Fibroblast of gingiva (primary cell): ENCODE measurements around the gene TSGA10IP.

Source experiments
- DNase-seq: peaks from one replicate; pipeline ENCODE4 v3.0.0-alpha.2; 2011; ENCODE audit warnings: low read depth

TSGA10IP gene

GRCh38 chr11:65918211-65919140 lies 26.8 kb upstream of the TSGA10IP start, which contains the start of gene C11orf68:
Gene C11orf68, minus strand, starts transcription at chr11:65919062. Its CDS starts 31 bp downstream, at chr11:65919031.
- no peak for DNase-seq

- peak; percentile 99 for DNase-seq
Observed at GRCh38 chr11:65919141-65919572, 26.1 kb upstream of the TSGA10IP start, which contains the start of gene DRAP1. Gene DRAP1, plus strand, starts transcription at chr11:65919426. Its CDS starts 76 bp downstream, at chr11:65919502.

- DNase-seq, result no peak
Observed at GRCh38 chr11:65919573-65920371, 25.5 kb upstream of the TSGA10IP start.

GRCh38 chr11:65920372-65920802 lies 24.9 kb upstream of the TSGA10IP start:
- DNase-seq, result no peak

- DNase-seq, result no peak
Observed at GRCh38 chr11:65921033-65921555, 24.2 kb upstream of the TSGA10IP start.

GRCh38 chr11:65921876-65922275 lies 23.4 kb upstream of the TSGA10IP start:
- DNase-seq, result no peak

- DNase-seq, result no peak
Observed at GRCh38 chr11:65922565-65922964, 22.7 kb upstream of the TSGA10IP start.

- no peak for DNase-seq
Observed at GRCh38 chr11:65925397-65925796, 19.9 kb upstream of the TSGA10IP start.

GRCh38 chr11:65927904-65928397 lies 17.3 kb upstream of the TSGA10IP start:
- DNase-seq, result no peak

GRCh38 chr11:65928667-65929066 lies 16.6 kb upstream of the TSGA10IP start:
- DNase-seq, result no peak

- no peak for DNase-seq
Observed at GRCh38 chr11:65931773-65932557, 13.3 kb upstream of the TSGA10IP start.

GRCh38 chr11:65932558-65932919 lies 12.7 kb upstream of the TSGA10IP start:
- DNase-seq, result no peak

GRCh38 chr11:65934014-65934413 lies 11.3 kb upstream of the TSGA10IP start:
- no peak for DNase-seq

GRCh38 chr11:65937766-65938165 lies 7.5 kb upstream of the TSGA10IP start:
- DNase-seq, result no peak

- no peak for DNase-seq
Observed at GRCh38 chr11:65941720-65942310, 3.5 kb upstream of the TSGA10IP start.

- DNase-seq, result no peak
Observed at GRCh38 chr11:65942531-65942930, 2.7 kb upstream of the TSGA10IP start.

GRCh38 chr11:65944191-65944590 lies 1.1 kb upstream of the TSGA10IP start:
- no peak for DNase-seq

- no peak for DNase-seq
Observed at GRCh38 chr11:65944767-65945166, 513 bp upstream of the TSGA10IP start.

GRCh38 chr11:65945941-65946558 lies 770 bp downstream of the TSGA10IP start:
- no peak for DNase-seq

GRCh38 chr11:65946655-65947054 lies 1.4 kb downstream of the TSGA10IP start:
- DNase-seq, result no peak

GRCh38 chr11:65947133-65947532 lies 1.9 kb downstream of the TSGA10IP start:
- no peak for DNase-seq
